Tibial nerve (tissue), 4 donors: Measurements from ENCODE around the gene CYBA. TPM values are rescaled to one million over a fixed set of nuclear protein-coding genes. Genes with fewer than 3 reads are reported as not detected.

ENCODE experiments used
- DNase-seq, 2 donors: peaks; one replicate each; pipeline ENCODE4 v3.0.0-alpha.2; 2019; ENCODE audit warnings: low spot score in 2 of 2
- H3K27ac ChIP-seq, 4 donors: fragments of 200-600 bp; sonication (generic) in 3 of 4; one replicate each; pipeline ENCODE4 v1.5.1; 2017 to 2019; ENCODE audit warnings: mild to moderate bottlenecking in 1 of 4
- H3K27me3 ChIP-seq, 2 donors: fragments of 200-600 bp; sonication (generic) in 1 of 2; one replicate each; pipeline versions ENCODE4 v1.5.1 to v1.6.0; 2017 to 2019
- H3K36me3 ChIP-seq, 3 donors: fragments of 200-600 bp; sonication (generic); one replicate each; pipeline ENCODE4 v1.5.1; 2018 to 2019
- H3K4me1 ChIP-seq, 4 donors: fragments of 200-600 bp; sonication (generic) in 3 of 4; one replicate each; pipeline ENCODE4 v1.5.1; 2017 to 2019
- H3K4me3 ChIP-seq, 4 donors: fragments of 200-600 bp; sonication (generic) in 3 of 4; one replicate each; pipeline ENCODE4 v1.5.1; 2017 to 2019; ENCODE audit warnings: mild to moderate bottlenecking in 1 of 4, moderate library complexity in 1 of 4
- H3K9me3 ChIP-seq, 4 donors: fragments of 200-600 bp; sonication (generic) in 3 of 4; one replicate each; pipeline ENCODE4 v1.5.1; 2017 to 2019
- EP300 ChIP-seq, 2 donors: sonication (generic); formaldehyde crosslinking; IDR thresholded peaks; one replicate each; pipeline ENCODE4 v1.6.1; 2017; ENCODE audit warnings: antibody characterized with exemption in 2 of 2, mild to moderate bottlenecking in 1 of 2
- POLR2A ChIP-seq, 2 donors: fragments of 450-650 bp; IDR thresholded peaks; one replicate each; pipeline ENCODE4 v1.6.1; 2017; ENCODE audit warnings: antibody characterized with exemption in 2 of 2, mild to moderate bottlenecking in 2 of 2, moderate library complexity in 2 of 2
- WGBS, 2 donors: methylation state at CpG; one replicate each; pipeline ENCODE4 v1.1.5; 2018; 5-methylcytosine and 5-hydroxymethylcytosine counted together
- total RNA-seq, 4 donors: library from RNA; depleted of rRNA; stranded (reverse); fragments of >200 nt; gene quantifications; one replicate each; pipeline ENCODE4 v1.1.0, GENCODE V29; 2016
- TF ChIP-seq, protein P1 (sequence below), 5 experiments: fragments of 200-600 bp in 3 of 5; fragments of 450-650 bp in 2 of 5; sonication (generic) in 3 of 5; IDR thresholded peaks; one replicate each; pipeline ENCODE4 v1.5.1; 2016 to 2019; ENCODE audit warnings: antibody characterized with exemption in 5 of 5, mild to moderate bottlenecking in 3 of 5, moderate library complexity in 2 of 5

Gene CYBA
- total RNA-seq, 4 donors from 2014 or later: 86.3 to 199 (median 121) TPM

DNA sequence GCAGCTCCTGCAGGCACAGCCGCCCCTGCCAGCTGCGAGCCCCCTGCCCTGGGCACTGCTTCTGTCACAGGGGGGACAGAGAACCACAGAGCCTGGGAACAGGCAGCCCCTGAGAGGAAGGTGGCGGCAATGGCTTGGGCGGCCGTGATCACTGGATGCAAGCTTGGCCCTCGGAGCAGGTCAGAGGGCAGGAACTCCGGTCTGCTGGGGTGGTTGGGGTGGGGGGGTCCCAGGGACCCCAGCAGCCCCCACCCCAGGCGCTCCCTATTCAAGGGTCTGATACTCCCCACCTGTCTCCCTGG, 1.9 kb upstream of the CYBA start:
- Histone ChIP-seq H3K36me3 (peaks cover 0 to 62% (median 6%) of the 10 kb centered on the region in 3 donors), H3K27ac (no peak overlapping the region), H3K4me1 (peaks cover 0 to 27% (median 16%) of the 10 kb centered on the region in 4 donors), H3K9me3 (no peaks in the 10 kb centered on the region), H3K4me3 (no peak overlapping the region), H3K27me3 (no peaks in the 10 kb centered on the region)
- DNase-seq: no peak
- WGBS, 2 donors: 86 to 100% methylated on average over 7 to 8 of the region's 8 CpGs
- TF ChIP-seq EP300 (IDR thresholded peaks at IDR 0.05) (no peak), POLR2A (IDR thresholded peaks at IDR 0.05) (no peak)
- TF ChIP-seq, protein P1, sequence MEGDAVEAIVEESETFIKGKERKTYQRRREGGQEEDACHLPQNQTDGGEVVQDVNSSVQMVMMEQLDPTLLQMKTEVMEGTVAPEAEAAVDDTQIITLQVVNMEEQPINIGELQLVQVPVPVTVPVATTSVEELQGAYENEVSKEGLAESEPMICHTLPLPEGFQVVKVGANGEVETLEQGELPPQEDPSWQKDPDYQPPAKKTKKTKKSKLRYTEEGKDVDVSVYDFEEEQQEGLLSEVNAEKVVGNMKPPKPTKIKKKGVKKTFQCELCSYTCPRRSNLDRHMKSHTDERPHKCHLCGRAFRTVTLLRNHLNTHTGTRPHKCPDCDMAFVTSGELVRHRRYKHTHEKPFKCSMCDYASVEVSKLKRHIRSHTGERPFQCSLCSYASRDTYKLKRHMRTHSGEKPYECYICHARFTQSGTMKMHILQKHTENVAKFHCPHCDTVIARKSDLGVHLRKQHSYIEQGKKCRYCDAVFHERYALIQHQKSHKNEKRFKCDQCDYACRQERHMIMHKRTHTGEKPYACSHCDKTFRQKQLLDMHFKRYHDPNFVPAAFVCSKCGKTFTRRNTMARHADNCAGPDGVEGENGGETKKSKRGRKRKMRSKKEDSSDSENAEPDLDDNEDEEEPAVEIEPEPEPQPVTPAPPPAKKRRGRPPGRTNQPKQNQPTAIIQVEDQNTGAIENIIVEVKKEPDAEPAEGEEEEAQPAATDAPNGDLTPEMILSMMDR (IDR thresholded peaks at IDR 0.05): no peak

GRCh38 chr16:88651989-88652761, 1.3 kb upstream of the CYBA start:
- Histone ChIP-seq H3K9me3 (no peaks in the 10 kb centered on the region), H3K27me3 (no peaks in the 10 kb centered on the region), H3K4me3 (peak overlapping the region in 1 of 4 donors; percentile 66), H3K27ac (peak overlapping the region in 3 of 4 donors; percentile 21 to 87 (median 78)), H3K36me3 (peaks cover 0 to 62% (median 6%) of the 10 kb centered on the region in 3 donors), H3K4me1 (peaks cover 0 to 27% (median 17%) of the 10 kb centered on the region in 4 donors)
- 78 to 87% methylated on average over 9 to 13 of the region's 29 CpGs for WGBS, 2 donors
- no peak for DNase-seq
- TF ChIP-seq, protein P1 (IDR thresholded peaks at IDR 0.05): no peak
- TF ChIP-seq EP300 (IDR thresholded peaks at IDR 0.05): no peak
- TF ChIP-seq POLR2A (IDR thresholded peaks at IDR 0.05): no peak

GRCh38 chr16:88651276-88651988, 579 bp upstream of the CYBA start:
- Histone ChIP-seq H3K9me3 (no peaks in the 10 kb centered on the region), H3K36me3 (peaks cover 0 to 62% (median 6%) of the 10 kb centered on the region in 3 donors), H3K27me3 (no peaks in the 10 kb centered on the region), H3K27ac (peak overlapping the region in 3 of 4 donors; percentile 44 to 87 (median 78)), H3K4me3 (peak overlapping the region; percentile 40 to 71 (median 67)), H3K4me1 (peaks cover 0 to 27% (median 17%) of the 10 kb centered on the region in 4 donors)
- TF ChIP-seq EP300 (IDR thresholded peaks at IDR 0.05) (no peak), POLR2A (IDR thresholded peaks at IDR 0.05) (no peak)
- TF ChIP-seq, protein P1 (IDR thresholded peaks at IDR 0.05): no peak
- no peak for DNase-seq
- 36 to 70% methylated on average over 16 to 24 of the region's 24 CpGs for WGBS, 2 donors

GRCh38 chr16:88649924-88650748, 717 bp downstream of the CYBA start:
- peaks cover 0 to 62% (median 6%) of the 10 kb centered on the region in 3 donors for H3K36me3 ChIP-seq
- WGBS, 2 donors: 0 to 21% methylated on average over 6 to 13 of the region's 37 CpGs
- peak overlapping the region in 3 of 4 donors; percentile 70 to 87 (median 78) for H3K27ac ChIP-seq
- peaks cover 0 to 27% (median 17%) of the 10 kb centered on the region in 4 donors for H3K4me1 ChIP-seq
- peak overlapping the region; percentile 40 to 71 (median 67) for H3K4me3 ChIP-seq
- TF ChIP-seq, protein P1 (IDR thresholded peaks at IDR 0.05): peak in 1 of 5 experiments; percentile 11
- no peak for TF ChIP-seq POLR2A (IDR thresholded peaks at IDR 0.05)
- H3K27me3 ChIP-seq: no peaks in the 10 kb centered on the region
- no peaks in the 10 kb centered on the region for H3K9me3 ChIP-seq
- no peak for DNase-seq
